Measurements from ENCODE around the gene SBNO2. TPM values are rescaled to one million over a fixed set of nuclear protein-coding genes. Genes with fewer than 3 reads are reported as not detected.

SBNO2 gene
- total and polyA plus RNA-seq, 2 experiments from 2014 or later = 6.9 to 35.4 TPM

DNA sequence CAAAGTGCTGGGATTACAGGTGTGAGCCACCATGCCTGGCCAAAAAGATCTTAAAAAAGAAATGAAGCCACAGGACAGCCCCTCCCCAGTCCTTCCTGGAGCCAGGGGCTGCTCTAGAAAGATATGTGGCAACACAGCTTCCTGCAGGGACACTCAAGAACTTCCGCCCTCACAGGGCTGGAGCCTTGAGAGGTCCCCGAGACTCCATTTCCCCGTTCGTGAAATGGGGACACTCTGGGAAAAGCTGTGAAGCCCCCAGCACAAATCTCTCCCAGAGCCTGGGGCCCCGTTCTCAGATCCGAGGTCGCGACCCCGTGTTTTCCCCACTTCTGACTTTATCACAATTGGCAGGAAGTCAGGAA, 72.8 kb downstream of the SBNO2 start (continued):
- TF ChIP-seq, protein P1, sequence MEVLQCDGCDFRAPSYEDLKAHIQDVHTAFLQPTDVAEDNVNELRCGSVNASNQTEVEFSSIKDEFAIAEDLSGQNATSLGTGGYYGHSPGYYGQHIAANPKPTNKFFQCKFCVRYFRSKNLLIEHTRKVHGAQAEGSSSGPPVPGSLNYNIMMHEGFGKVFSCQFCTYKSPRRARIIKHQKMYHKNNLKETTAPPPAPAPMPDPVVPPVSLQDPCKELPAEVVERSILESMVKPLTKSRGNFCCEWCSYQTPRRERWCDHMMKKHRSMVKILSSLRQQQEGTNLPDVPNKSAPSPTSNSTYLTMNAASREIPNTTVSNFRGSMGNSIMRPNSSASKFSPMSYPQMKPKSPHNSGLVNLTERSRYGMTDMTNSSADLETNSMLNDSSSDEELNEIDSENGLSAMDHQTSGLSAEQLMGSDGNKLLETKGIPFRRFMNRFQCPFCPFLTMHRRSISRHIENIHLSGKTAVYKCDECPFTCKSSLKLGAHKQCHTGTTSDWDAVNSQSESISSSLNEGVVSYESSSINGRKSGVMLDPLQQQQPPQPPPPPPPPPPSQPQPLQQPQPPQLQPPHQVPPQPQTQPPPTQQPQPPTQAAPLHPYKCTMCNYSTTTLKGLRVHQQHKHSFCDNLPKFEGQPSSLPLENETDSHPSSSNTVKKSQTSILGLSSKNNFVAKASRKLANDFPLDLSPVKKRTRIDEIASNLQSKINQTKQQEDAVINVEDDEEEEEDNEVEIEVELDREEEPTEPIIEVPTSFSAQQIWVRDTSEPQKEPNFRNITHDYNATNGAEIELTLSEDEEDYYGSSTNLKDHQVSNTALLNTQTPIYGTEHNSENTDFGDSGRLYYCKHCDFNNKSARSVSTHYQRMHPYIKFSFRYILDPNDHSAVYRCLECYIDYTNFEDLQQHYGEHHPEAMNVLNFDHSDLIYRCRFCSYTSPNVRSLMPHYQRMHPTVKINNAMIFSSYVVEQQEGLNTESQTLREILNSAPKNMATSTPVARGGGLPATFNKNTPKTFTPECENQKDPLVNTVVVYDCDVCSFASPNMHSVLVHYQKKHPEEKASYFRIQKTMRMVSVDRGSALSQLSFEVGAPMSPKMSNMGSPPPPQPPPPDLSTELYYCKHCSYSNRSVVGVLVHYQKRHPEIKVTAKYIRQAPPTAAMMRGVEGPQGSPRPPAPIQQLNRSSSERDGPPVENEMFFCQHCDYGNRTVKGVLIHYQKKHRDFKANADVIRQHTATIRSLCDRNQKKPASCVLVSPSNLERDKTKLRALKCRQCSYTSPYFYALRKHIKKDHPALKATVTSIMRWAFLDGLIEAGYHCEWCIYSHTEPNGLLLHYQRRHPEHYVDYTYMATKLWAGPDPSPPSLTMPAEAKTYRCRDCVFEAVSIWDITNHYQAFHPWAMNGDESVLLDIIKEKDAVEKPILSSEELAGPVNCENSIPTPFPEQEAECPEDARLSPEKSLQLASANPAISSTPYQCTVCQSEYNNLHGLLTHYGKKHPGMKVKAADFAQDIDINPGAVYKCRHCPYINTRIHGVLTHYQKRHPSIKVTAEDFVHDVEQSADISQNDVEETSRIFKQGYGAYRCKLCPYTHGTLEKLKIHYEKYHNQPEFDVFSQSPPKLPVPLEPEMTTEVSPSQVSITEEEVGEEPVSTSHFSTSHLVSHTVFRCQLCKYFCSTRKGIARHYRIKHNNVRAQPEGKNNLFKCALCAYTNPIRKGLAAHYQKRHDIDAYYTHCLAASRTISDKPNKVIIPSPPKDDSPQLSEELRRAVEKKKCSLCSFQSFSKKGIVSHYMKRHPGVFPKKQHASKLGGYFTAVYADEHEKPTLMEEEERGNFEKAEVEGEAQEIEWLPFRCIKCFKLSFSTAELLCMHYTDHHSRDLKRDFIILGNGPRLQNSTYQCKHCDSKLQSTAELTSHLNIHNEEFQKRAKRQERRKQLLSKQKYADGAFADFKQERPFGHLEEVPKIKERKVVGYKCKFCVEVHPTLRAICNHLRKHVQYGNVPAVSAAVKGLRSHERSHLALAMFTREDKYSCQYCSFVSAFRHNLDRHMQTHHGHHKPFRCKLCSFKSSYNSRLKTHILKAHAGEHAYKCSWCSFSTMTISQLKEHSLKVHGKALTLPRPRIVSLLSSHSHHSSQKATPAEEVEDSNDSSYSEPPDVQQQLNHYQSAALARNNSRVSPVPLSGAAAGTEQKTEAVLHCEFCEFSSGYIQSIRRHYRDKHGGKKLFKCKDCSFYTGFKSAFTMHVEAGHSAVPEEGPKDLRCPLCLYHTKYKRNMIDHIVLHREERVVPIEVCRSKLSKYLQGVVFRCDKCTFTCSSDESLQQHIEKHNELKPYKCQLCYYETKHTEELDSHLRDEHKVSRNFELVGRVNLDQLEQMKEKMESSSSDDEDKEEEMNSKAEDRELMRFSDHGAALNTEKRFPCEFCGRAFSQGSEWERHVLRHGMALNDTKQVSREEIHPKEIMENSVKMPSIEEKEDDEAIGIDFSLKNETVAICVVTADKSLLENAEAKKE (CRISPR knock-in tag; IDR thresholded peaks at IDR 0.05) = no peak
- no peak for TF ChIP-seq ZNF114 (CRISPR knock-in tag; IDR thresholded peaks at IDR 0.05)

DNA sequence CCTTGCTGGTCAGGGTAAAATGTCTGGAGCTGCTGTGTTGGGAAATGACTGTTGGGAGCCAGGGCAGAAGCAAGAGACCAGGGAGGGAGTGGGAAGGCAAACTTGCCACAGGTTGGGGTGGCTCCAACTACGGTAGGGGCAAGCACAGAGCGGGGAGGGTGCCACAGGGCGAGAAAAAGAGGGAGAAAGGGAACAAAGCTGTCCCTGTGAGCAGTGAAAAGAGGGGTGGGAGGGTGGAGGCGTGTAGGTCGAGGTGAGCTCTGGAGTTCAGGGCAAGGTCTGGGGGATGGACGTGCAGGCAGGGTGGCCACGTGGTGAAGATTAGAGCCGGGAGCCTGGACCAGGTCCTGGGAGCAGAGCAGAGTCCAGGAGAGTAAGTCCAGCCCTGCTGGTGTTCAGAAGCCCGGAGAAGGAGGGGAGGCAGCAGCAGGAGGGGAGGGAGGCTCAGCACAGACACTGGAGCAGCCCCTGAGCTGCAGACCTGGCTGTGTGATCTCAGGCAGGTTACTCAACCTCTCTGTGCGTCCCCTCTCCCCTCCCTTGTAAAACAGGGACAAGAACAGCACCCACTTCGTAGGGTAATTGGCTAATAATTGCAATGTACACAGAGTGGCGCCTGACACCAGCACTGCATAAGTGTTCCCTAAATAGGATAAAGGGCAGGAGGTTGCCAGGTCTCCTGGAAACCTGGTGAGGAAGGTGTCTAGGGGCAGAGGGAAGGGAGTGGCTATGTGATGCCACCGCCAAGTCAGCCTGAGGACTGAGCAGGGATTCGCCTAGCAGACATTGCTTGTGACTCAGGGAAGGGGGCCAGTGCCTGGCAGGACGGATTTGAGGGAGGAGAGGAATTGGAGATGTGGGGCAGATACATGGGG, 75.7 kb downstream of the SBNO2 start:
- H3K27ac ChIP-seq (ENCODE audit: low read depth) = no peak overlapping the region
- ATAC-seq = no peak
- TF ChIP-seq POLR2AphosphoS5 (IDR thresholded peaks at IDR 0.05; ENCODE audit: low read depth) (no peak), JUNB (IDR thresholded peaks at IDR 0.05; ENCODE audit: unreplicated experiment) (no peak), ETS1 (IDR thresholded peaks at IDR 0.05) (no peak), REST (IDR thresholded peaks at IDR 0.05; ENCODE audit: unreplicated experiment) (no peak), CTCF (conservative IDR thresholded peaks at IDR 0.05; ENCODE audit: low read depth in 2 of 2) (no peak), EZH2phosphoT487 (IDR thresholded peaks at IDR 0.05; ENCODE audit: unreplicated experiment) (no peak), ZNF114 (CRISPR knock-in tag; IDR thresholded peaks at IDR 0.05) (no peak)

More for the DNA sequence above, 75.7 kb downstream of the SBNO2 start:
- Histone ChIP-seq H3K4me2 (no peak overlapping the region), H3K4me3 (no peak overlapping the region), H3F3A (replicated peaks; ENCODE audit: low read depth) (peaks cover 24% of the 10 kb centered on the region), H3K36me3 (ENCODE audit: insufficient read depth) (no peaks in the 10 kb centered on the region), H3K4me1 (ENCODE audit: insufficient read depth) (peaks cover 11% of the 10 kb centered on the region), H3K9me2 (ENCODE audit: insufficient read depth) (no peaks in the 10 kb centered on the region), H2AFZ (no peak overlapping the region), H3K79me2 (replicated peaks; ENCODE audit: insufficient read depth) (peaks cover 17% of the 10 kb centered on the region), H4K20me1 (replicated peaks; ENCODE audit: insufficient read depth) (peaks cover 10% of the 10 kb centered on the region), H3K27me3 (ENCODE audit: insufficient read depth) (no peaks in the 10 kb centered on the region)
- DNase-seq (ENCODE audit: low spot score) = no peak
- Mint-ChIP-seq H3K4me3 (no peak overlapping the region), H3K9me3 (no peaks in the 10 kb centered on the region), H3K4me1 (peaks cover 17% of the 10 kb centered on the region), H3K27ac (no peak overlapping the region), H3K27me3 (ENCODE audit: insufficient read depth, low read depth, poor library complexity) (peaks cover 30% of the 10 kb centered on the region), H3K36me3 (ENCODE audit: low read depth) (peaks cover 2% of the 10 kb centered on the region)

Measured in GM23338 (cell line).